Upper lobe of right lung (tissue), 1 donor: Measurements from ENCODE around the gene PTAFR. TPM values are rescaled to one million over a fixed set of nuclear protein-coding genes. Genes with fewer than 3 reads are reported as not detected.
A peak's percentile ranks its signal among the peaks of the same experiment; 100 is the strongest.

ENCODE experiments used
- ATAC-seq: fragments of 200-7000 bp; cut with Tn5 transposase; one replicate; pipeline ENCODE4 v1.9.1; 2020; ENCODE audit warnings: mild to moderate bottlenecking, moderate library complexity
- DNase-seq: peaks from one replicate; pipeline ENCODE4 v3.0.0-alpha.2; 2020
- H3K27ac ChIP-seq: fragments of 200-600 bp; one replicate; pipeline ENCODE4 v1.8.0; 2022
- H3K27me3 ChIP-seq: fragments of 200-600 bp; one replicate; pipeline ENCODE4 v1.8.0; 2022; ENCODE audit warnings: mild to moderate bottlenecking
- H3K36me3 ChIP-seq: fragments of 200-600 bp; one replicate; pipeline ENCODE4 v1.8.0; 2022
- H3K4me1 ChIP-seq: fragments of 200-600 bp; one replicate; pipeline ENCODE4 v1.8.0; 2022
- H3K4me3 ChIP-seq: fragments of 200-600 bp; one replicate; pipeline ENCODE4 v1.8.0; 2022; ENCODE audit warnings: mild to moderate bottlenecking
- H3K9me3 ChIP-seq: fragments of 200-600 bp; one replicate; pipeline ENCODE4 v1.8.0; 2022
- CTCF ChIP-seq: fragments of 200-600 bp; IDR thresholded peaks from one replicate; pipeline ENCODE4 v1.8.0; 2022; ENCODE audit warnings: antibody characterized with exemption
- intact Hi-C: fragments of 100-400 bp; cut with DNase I; formaldehyde crosslinking; loops from one replicate; pipeline ENCODE4 v1.11.0; 2022
- total RNA-seq: library from RNA; stranded (reverse); fragmentation: NEBNext Ultra II Directional; extraction: Animal tissue kit (Norgen Biotek cat#: 25700); gene quantifications from one replicate; pipeline ENCODE4 v1.2.1, GENCODE V29; 2021
- donor health status: DM: no; HTN: yes; CAD: no; lungs with severe emphysema.

The PTAFR gene
- total RNA-seq, 1 donor from 2014 or later, result 31.6 TPM

- no peak for DNase-seq
- H3K4me3 ChIP-seq, result no peak overlapping the region
- no peaks in the 10 kb centered on the region for H3K9me3 ChIP-seq
- ATAC-seq, result peak; percentile 82
- TF ChIP-seq CTCF, result no peak
- intact Hi-C loops, result no loop called here
- peak overlapping the region; percentile 72 for H3K27ac ChIP-seq
- no peaks in the 10 kb centered on the region for H3K36me3 ChIP-seq
- peaks cover 8% of the 10 kb centered on the region for H3K4me1 ChIP-seq
- H3K27me3 ChIP-seq, result no peaks in the 10 kb centered on the region
Observed at GRCh38 chr1:28111157-28111556, 65.3 kb downstream of the PTAFR start.

- DNase-seq (no peak), ATAC-seq (no peak)
- H3K4me3 ChIP-seq, result no peak overlapping the region
- peaks cover 8% of the 10 kb centered on the region for H3K4me1 ChIP-seq
- TF ChIP-seq CTCF, result no peak
- H3K9me3 ChIP-seq, result no peaks in the 10 kb centered on the region
- H3K27me3 ChIP-seq, result no peaks in the 10 kb centered on the region
- no peaks in the 10 kb centered on the region for H3K36me3 ChIP-seq
- peak overlapping the region; percentile 72 for H3K27ac ChIP-seq
- intact Hi-C loops, result no loop called here
Observed at GRCh38 chr1:28110555-28110954, 65.9 kb downstream of the PTAFR start.

GRCh38 chr1:28109639-28110038 lies 66.9 kb downstream of the PTAFR start:
- H3K36me3 ChIP-seq, result no peaks in the 10 kb centered on the region
- no peak for DNase-seq
- intact Hi-C loops, result no loop called here
- no peak overlapping the region for H3K4me3 ChIP-seq
- TF ChIP-seq CTCF, result no peak
- peaks cover 2% of the 10 kb centered on the region for H3K4me1 ChIP-seq
- no peaks in the 10 kb centered on the region for H3K9me3 ChIP-seq
- no peak overlapping the region for H3K27ac ChIP-seq
- no peak for ATAC-seq
- no peaks in the 10 kb centered on the region for H3K27me3 ChIP-seq

GRCh38 chr1:28108001-28108400 lies 68.5 kb downstream of the PTAFR start:
- no peaks in the 10 kb centered on the region for H3K36me3 ChIP-seq
- no peak overlapping the region for H3K27ac ChIP-seq
- intact Hi-C loops, result no loop called here

GRCh38 chr1:28104866-28105467 lies 71.5 kb downstream of the PTAFR start:
- H3K4me3 ChIP-seq, result peak overlapping the region; percentile 30
- ATAC-seq, result peak; percentile 96

More at GRCh38 chr1:28108001-28108400, 68.5 kb downstream of the PTAFR start:
- ATAC-seq, result no peak
- H3K27me3 ChIP-seq, result no peaks in the 10 kb centered on the region
- no peak for TF ChIP-seq CTCF
- no peak for DNase-seq
- no peak overlapping the region for H3K4me3 ChIP-seq
- H3K9me3 ChIP-seq, result no peaks in the 10 kb centered on the region
- no peaks in the 10 kb centered on the region for H3K4me1 ChIP-seq

More at GRCh38 chr1:28104866-28105467, 71.5 kb downstream of the PTAFR start:
- DNase-seq, result no peak
- peak overlapping the region; percentile 0 for H3K27ac ChIP-seq
- TF ChIP-seq CTCF, result no peak
- H3K36me3 ChIP-seq, result no peaks in the 10 kb centered on the region
- no peaks in the 10 kb centered on the region for H3K27me3 ChIP-seq
- no peaks in the 10 kb centered on the region for H3K4me1 ChIP-seq
- no peaks in the 10 kb centered on the region for H3K9me3 ChIP-seq
- intact Hi-C loops, result no loop called here
